ENCODE data around the gene HIF3A. TPM values are rescaled to one million over a fixed set of nuclear protein-coding genes. Genes with fewer than 3 reads are reported as not detected.
"Not testable (repeated sequence)": the region's sequence is repeated elsewhere in the genome, so short reads cannot be mapped to it uniquely, and the experiment has no call there.

HIF3A gene
- total and polyA plus RNA-seq, 5 donors from 2014 or later, result not detected

GRCh38 chr19:46319613-46320012 lies 22.8 kb downstream of the HIF3A start:
- no peaks in the 10 kb centered on the region for H3K36me3 Mint-ChIP-seq

DNA sequence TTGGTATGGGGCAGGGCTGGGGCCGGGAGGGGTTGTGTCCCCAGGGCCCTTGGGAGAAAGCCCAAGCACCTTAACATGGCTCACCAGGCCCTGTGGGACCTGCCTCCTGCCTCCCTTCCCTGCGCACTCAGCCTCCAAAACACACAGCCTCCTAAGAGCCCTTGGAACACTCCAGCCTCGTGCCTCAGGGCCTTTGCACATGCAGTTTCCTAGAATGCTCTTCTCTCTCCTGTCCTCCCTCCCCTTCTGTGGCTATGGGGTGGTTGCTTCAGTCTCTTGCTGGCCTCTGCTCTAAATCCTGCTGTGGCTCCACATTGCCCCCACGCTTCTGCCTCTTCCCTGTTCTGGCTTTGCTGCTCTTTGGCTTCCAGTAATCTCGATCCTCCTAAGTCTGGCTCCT lies 23.7 kb downstream of the HIF3A start:
- Mint-ChIP-seq H3K27me3 (peaks cover 4% of the 10 kb centered on the region), H3K36me3 (peaks cover 3% of the 10 kb centered on the region), H3K27ac (peak overlapping the region in 1 of 3 donors; percentile 36), H3K4me1 (no peaks in the 10 kb centered on the region), H3K4me3 (no peak overlapping the region), H3K9me3 (peaks cover 0 to 3% (median 0%) of the 10 kb centered on the region in 7 donors)
- DNase-seq, result no peak
- Histone ChIP-seq H3K36me3 (ENCODE audit: control insufficient read depth, insufficient read depth, low read length) (no peaks in the 10 kb centered on the region), H3K4me1 (ENCODE audit: control insufficient read depth, insufficient read depth, low read length, poor library complexity, severe bottlenecking) (no peaks in the 10 kb centered on the region), H3K4me3 (ENCODE audit: low read depth, low read length) (no peak overlapping the region), H3K27me3 (ENCODE audit: control insufficient read depth, insufficient read depth, low read length) (no peaks in the 10 kb centered on the region), H3K9me3 (ENCODE audit: control insufficient read depth in 2 of 2, low read length in 2 of 2) (peaks cover 0 to 1% of the 10 kb centered on the region in 2 experiments), H3K27ac (ENCODE audit: insufficient read depth, low read length, poor library complexity, severe bottlenecking) (no peak overlapping the region)
- no peak for ATAC-seq (ENCODE audit: low read depth in 2 of 2)

More at GRCh38 chr19:46319613-46320012, 22.8 kb downstream of the HIF3A start:
- Mint-ChIP-seq H3K9me3 (no peaks in the 10 kb centered on the region), H3K27me3 (peaks cover 4% of the 10 kb centered on the region), H3K27ac (no peak overlapping the region), H3K4me3 (no peak overlapping the region), H3K4me1 (no peaks in the 10 kb centered on the region)
- ATAC-seq (ENCODE audit: low read depth in 2 of 2) (no peak), DNase-seq (no peak)
- Histone ChIP-seq H3K4me3 (ENCODE audit: low read depth, low read length) (no peak overlapping the region), H3K4me1 (ENCODE audit: control insufficient read depth, insufficient read depth, low read length, poor library complexity, severe bottlenecking) (no peaks in the 10 kb centered on the region), H3K36me3 (ENCODE audit: control insufficient read depth, insufficient read depth, low read length) (no peaks in the 10 kb centered on the region), H3K27ac (ENCODE audit: insufficient read depth, low read length, poor library complexity, severe bottlenecking) (no peak overlapping the region), H3K9me3 (ENCODE audit: control insufficient read depth in 2 of 2, low read length in 2 of 2) (no peaks in the 10 kb centered on the region), H3K27me3 (ENCODE audit: control insufficient read depth, insufficient read depth, low read length) (no peaks in the 10 kb centered on the region)

DNA sequence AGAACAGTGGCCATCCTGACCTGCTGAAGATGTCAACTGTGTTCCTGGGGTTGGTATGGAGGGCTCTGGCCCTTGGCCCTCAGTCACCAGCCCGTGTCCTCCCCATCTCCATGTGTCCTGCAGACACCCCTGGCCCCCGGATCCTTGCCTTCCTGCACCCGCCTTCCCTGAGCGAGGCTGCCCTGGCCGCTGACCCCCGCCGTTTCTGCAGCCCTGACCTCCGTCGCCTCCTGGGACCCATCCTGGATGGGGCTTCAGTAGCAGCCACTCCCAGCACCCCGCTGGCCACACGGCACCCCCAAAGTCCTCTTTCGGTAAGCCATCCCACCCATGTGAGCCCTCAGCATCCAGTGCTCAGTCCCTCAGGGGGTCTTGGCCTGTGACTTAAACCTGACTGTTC lies 24.8 kb downstream of the HIF3A start:
- Mint-ChIP-seq H3K36me3 (peaks cover 8% of the 10 kb centered on the region), H3K4me3 (peak overlapping the region in 1 of 4 donors; percentile 27), H3K9me3 (peaks cover 0 to 13% (median 2%) of the 10 kb centered on the region in 7 donors), H3K27ac (no peak overlapping the region), H3K27me3 (peaks cover 8% of the 10 kb centered on the region), H3K4me1 (no peaks in the 10 kb centered on the region)
- Histone ChIP-seq H3K4me1 (ENCODE audit: control insufficient read depth, insufficient read depth, low read length, poor library complexity, severe bottlenecking) (no peaks in the 10 kb centered on the region), H3K27me3 (ENCODE audit: control insufficient read depth, insufficient read depth, low read length) (no peaks in the 10 kb centered on the region), H3K27ac (ENCODE audit: insufficient read depth, low read length, poor library complexity, severe bottlenecking) (no peak overlapping the region), H3K9me3 (ENCODE audit: control insufficient read depth in 2 of 2, low read length in 2 of 2) (peaks cover 8 to 10% of the 10 kb centered on the region in 2 experiments), H3K36me3 (ENCODE audit: control insufficient read depth, insufficient read depth, low read length) (no peaks in the 10 kb centered on the region), H3K4me3 (ENCODE audit: low read depth, low read length) (no peak overlapping the region)
- no peak for DNase-seq
- no peak for ATAC-seq (ENCODE audit: low read depth in 2 of 2)

DNA sequence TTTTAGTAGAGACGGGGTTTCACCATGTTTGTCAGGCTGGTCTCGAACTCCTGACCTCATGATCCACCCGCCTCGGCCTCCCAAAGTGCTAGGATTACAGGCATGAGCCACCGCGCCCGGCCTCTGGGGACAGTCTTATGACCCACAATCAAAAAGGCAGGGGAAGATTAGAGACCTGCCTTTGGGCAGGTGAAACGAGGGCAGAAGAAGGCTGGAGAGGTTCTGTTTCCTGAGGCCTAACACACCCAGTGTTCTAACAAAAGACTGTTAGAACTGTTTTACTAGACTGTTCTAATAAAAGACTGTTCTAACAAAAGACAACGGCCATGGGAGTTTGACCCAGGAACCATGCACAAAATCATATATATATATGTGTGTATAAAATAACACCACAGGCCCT lies 26.4 kb downstream of the HIF3A start:
- H3K27ac ChIP-seq (ENCODE audit: insufficient read depth, low read length, poor library complexity, severe bottlenecking); H3K27me3 Mint-ChIP-seq; H3K4me1 ChIP-seq (ENCODE audit: control insufficient read depth, insufficient read depth, low read length, poor library complexity, severe bottlenecking); H3K4me1 Mint-ChIP-seq; H3K27me3 ChIP-seq (ENCODE audit: control insufficient read depth, insufficient read depth, low read length); ATAC-seq (ENCODE audit: low read depth in 2 of 2); H3K4me3 Mint-ChIP-seq; H3K4me3 ChIP-seq (ENCODE audit: low read depth, low read length); H3K36me3 ChIP-seq (ENCODE audit: control insufficient read depth, insufficient read depth, low read length); DNase-seq; H3K36me3 Mint-ChIP-seq; H3K27ac Mint-ChIP-seq: not testable (repeated sequence)
- peaks cover 19 to 21% of the 10 kb centered on the region in 2 experiments for H3K9me3 ChIP-seq (ENCODE audit: control insufficient read depth in 2 of 2, low read length in 2 of 2)
- H3K9me3 Mint-ChIP-seq, result peaks cover 0 to 25% (median 3%) of the 10 kb centered on the region in 7 donors

- Mint-ChIP-seq H3K36me3 (peaks cover 8% of the 10 kb centered on the region), H3K27ac (no peak overlapping the region), H3K27me3 (peaks cover 4% of the 10 kb centered on the region), H3K9me3 (peaks cover 0 to 31% (median 4%) of the 10 kb centered on the region in 7 donors), H3K4me3 (no peak overlapping the region), H3K4me1 (no peaks in the 10 kb centered on the region)
- no peak overlapping the region for H3K4me3 ChIP-seq (ENCODE audit: low read depth, low read length)
- H3K9me3 ChIP-seq (ENCODE audit: control insufficient read depth in 2 of 2, low read length in 2 of 2), result peaks cover 22 to 28% of the 10 kb centered on the region in 2 experiments
- H3K27me3 ChIP-seq (ENCODE audit: control insufficient read depth, insufficient read depth, low read length), result no peaks in the 10 kb centered on the region
- H3K4me1 ChIP-seq (ENCODE audit: control insufficient read depth, insufficient read depth, low read length, poor library complexity, severe bottlenecking), result no peaks in the 10 kb centered on the region
- H3K36me3 ChIP-seq (ENCODE audit: control insufficient read depth, insufficient read depth, low read length), result no peaks in the 10 kb centered on the region
- DNase-seq, result no peak
- ATAC-seq (ENCODE audit: low read depth in 2 of 2), result no peak
- no peak overlapping the region for H3K27ac ChIP-seq (ENCODE audit: insufficient read depth, low read length, poor library complexity, severe bottlenecking)
These were observed 27.4 kb downstream of the HIF3A start for GRCh38 chr19:46324277-46324676.

DNA sequence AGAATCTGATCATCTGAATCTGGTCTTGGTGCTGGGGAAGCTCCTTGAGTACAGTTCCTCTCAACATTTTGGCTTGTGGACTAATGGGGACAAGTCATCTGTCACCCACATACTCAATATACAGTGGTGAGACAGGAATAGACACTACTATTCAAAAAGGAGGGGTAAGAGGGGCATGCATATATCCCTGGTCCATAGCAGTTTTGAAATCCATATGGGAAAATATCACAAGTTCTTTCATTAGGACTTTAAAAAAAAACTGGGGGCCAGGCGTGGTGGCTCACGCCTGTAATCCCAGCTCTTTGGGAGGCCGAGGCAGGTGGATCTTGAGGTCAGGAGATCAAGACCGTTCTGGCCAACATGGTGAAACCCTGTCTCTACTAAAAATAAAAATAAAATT lies 29.8 kb downstream of the HIF3A start:
- Mint-ChIP-seq H3K4me1 (no peaks in the 10 kb centered on the region), H3K27ac (no peak overlapping the region), H3K36me3 (peaks cover 10% of the 10 kb centered on the region), H3K27me3 (peaks cover 4% of the 10 kb centered on the region), H3K4me3 (no peak overlapping the region), H3K9me3 (peaks cover 0 to 34% (median 4%) of the 10 kb centered on the region in 7 donors)
- ATAC-seq (ENCODE audit: low read depth in 2 of 2) (no peak), DNase-seq (no peak)
- no peak overlapping the region for H3K27ac ChIP-seq (ENCODE audit: insufficient read depth, low read length, poor library complexity, severe bottlenecking)
- no peak overlapping the region for H3K4me3 ChIP-seq (ENCODE audit: low read depth, low read length)
- no peaks in the 10 kb centered on the region for H3K36me3 ChIP-seq (ENCODE audit: control insufficient read depth, insufficient read depth, low read length)
- no peaks in the 10 kb centered on the region for H3K4me1 ChIP-seq (ENCODE audit: control insufficient read depth, insufficient read depth, low read length, poor library complexity, severe bottlenecking)
- H3K9me3 ChIP-seq (ENCODE audit: control insufficient read depth in 2 of 2, low read length in 2 of 2), result peaks cover 22 to 28% of the 10 kb centered on the region in 2 experiments
- H3K27me3 ChIP-seq (ENCODE audit: control insufficient read depth, insufficient read depth, low read length), result no peaks in the 10 kb centered on the region

DNA sequence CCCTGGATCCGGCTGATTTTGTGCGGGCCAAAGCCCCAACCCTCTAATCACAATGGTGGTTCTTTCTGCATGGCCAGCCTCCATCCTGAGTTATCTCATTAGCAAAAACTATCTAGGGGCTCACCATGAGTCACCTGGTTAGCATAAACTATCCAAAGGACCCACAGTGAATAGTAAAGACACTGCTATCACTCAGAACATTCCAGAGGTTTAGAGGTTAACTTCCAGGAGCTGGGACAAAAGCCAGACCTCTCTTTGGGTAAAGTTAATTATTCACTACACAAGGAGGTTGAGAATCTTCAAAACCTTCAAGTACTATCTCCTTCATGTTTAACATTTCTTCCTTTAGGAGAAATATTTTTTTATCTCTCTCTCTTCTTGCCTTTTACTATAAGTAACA lies 31.2 kb downstream of the HIF3A start:
- Mint-ChIP-seq H3K4me1 (no peaks in the 10 kb centered on the region), H3K4me3 (no peak overlapping the region), H3K9me3 (peaks cover 0 to 34% (median 4%) of the 10 kb centered on the region in 7 donors), H3K36me3 (peaks cover 10% of the 10 kb centered on the region), H3K27ac (no peak overlapping the region), H3K27me3 (peaks cover 4% of the 10 kb centered on the region)
- peaks cover 22 to 28% of the 10 kb centered on the region in 2 experiments for H3K9me3 ChIP-seq (ENCODE audit: control insufficient read depth in 2 of 2, low read length in 2 of 2)
- no peak for ATAC-seq (ENCODE audit: low read depth in 2 of 2)
- H3K27ac ChIP-seq (ENCODE audit: insufficient read depth, low read length, poor library complexity, severe bottlenecking), result no peak overlapping the region
- no peak for DNase-seq
- no peaks in the 10 kb centered on the region for H3K36me3 ChIP-seq (ENCODE audit: control insufficient read depth, insufficient read depth, low read length)
- no peak overlapping the region for H3K4me3 ChIP-seq (ENCODE audit: low read depth, low read length)
- no peaks in the 10 kb centered on the region for H3K4me1 ChIP-seq (ENCODE audit: control insufficient read depth, insufficient read depth, low read length, poor library complexity, severe bottlenecking)
- H3K27me3 ChIP-seq (ENCODE audit: control insufficient read depth, insufficient read depth, low read length), result no peaks in the 10 kb centered on the region

DNA sequence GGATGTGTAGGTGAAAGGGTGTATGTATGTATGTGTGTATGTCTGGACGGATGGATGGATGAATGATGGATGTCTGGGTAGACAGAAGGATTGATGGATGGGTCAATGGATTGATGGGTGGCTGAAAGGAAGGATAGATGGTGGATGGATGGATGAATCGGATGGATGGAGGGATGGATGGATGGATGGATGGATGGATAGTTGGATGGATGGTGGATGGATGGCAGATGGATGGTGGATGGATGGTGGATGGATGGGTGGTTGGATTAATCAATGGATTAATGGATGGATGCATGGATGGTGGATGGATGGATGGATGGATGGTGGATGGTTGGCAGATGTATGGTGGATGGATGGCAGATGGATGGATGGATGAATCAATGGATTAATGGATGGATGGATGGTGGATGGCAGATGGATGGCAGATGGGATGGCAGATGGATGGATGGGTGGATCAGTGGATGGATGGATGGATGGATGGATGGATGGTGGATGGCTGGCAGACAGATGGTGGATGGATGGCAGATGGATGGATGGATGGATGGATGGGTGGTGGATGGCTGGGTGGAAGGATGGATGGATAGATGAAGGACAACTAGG lies 33.6 kb downstream of the HIF3A start:
- no peak for ATAC-seq (ENCODE audit: low read depth in 2 of 2)
- peaks cover 9% of the 10 kb centered on the region for H3K36me3 Mint-ChIP-seq
- no peak for DNase-seq
- peaks cover 4% of the 10 kb centered on the region for H3K27me3 Mint-ChIP-seq
- Histone ChIP-seq H3K27ac (ENCODE audit: insufficient read depth, low read length, poor library complexity, severe bottlenecking) (no peak overlapping the region), H3K36me3 (ENCODE audit: control insufficient read depth, insufficient read depth, low read length) (no peaks in the 10 kb centered on the region), H3K4me1 (ENCODE audit: control insufficient read depth, insufficient read depth, low read length, poor library complexity, severe bottlenecking) (no peaks in the 10 kb centered on the region), H3K4me3 (ENCODE audit: low read depth, low read length) (no peak overlapping the region), H3K9me3 (ENCODE audit: control insufficient read depth in 2 of 2, low read length in 2 of 2) (peaks cover 22 to 28% of the 10 kb centered on the region in 2 experiments), H3K27me3 (ENCODE audit: control insufficient read depth, insufficient read depth, low read length) (no peaks in the 10 kb centered on the region)
- H3K4me1 Mint-ChIP-seq, result no peaks in the 10 kb centered on the region
- peaks cover 0 to 33% (median 4%) of the 10 kb centered on the region in 7 donors for H3K9me3 Mint-ChIP-seq
- no peak overlapping the region for H3K27ac Mint-ChIP-seq
- no peak overlapping the region for H3K4me3 Mint-ChIP-seq

All from CD4-positive, CD25-positive, alpha-beta regulatory T cell (primary cell).